ENCODE results near the gene ALOX15.
"Not testable (repeated sequence)": the region's sequence is repeated elsewhere in the genome, so short reads cannot be mapped to it uniquely, and the experiment has no call there.

GRCh38 chr17:4624451-4624911 is 17.0 kb downstream of the ALOX15 start:
- not testable (repeated sequence) for TF ChIP-seq CTCF, POLR2A (IDR thresholded peaks at IDR 0.05)

Data from esophagus squamous epithelium (tissue), 4 donors.